ENCODE data around the gene SEL1L3.

SEL1L3 gene

GRCh38 chr4:25845841-25846653 is 16.7 kb downstream of the SEL1L3 start:
- no peak for DNase-seq

GRCh38 chr4:25844961-25845712 is 17.7 kb downstream of the SEL1L3 start:
- no peak for DNase-seq

- no peak for DNase-seq
Measured at GRCh38 chr4:25843340-25844097, 19.3 kb downstream of the SEL1L3 start.

- no peak for DNase-seq
Measured at GRCh38 chr4:25842229-25842845, 20.5 kb downstream of the SEL1L3 start.

DNA sequence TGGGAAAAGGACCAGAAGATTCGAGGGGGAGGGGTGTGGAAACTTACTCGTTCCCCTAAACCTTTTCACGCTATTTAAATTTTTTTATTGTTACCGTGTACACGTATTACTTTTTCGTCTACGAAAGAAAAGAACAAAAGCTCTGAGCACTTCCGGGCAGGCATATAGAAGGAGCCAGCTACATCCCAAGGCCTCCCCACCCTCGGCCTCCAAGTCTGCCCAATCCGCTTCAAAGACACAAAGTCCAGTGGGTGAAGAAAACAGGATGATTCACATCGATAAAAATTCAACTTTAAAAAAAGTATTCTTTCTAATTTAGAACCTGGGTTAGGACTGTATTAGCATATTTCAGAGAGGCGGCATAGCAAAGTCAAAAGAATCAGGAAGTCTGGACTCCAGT is 23.1 kb downstream of the SEL1L3 start:
- no peak for DNase-seq

- DNase-seq: no peak
Measured at GRCh38 chr4:25839233-25839632, 23.6 kb downstream of the SEL1L3 start.

- DNase-seq: no peak
Measured at GRCh38 chr4:25838526-25838925, 24.3 kb downstream of the SEL1L3 start.

GRCh38 chr4:25837107-25837506 is 25.7 kb downstream of the SEL1L3 start:
- no peak for DNase-seq

GRCh38 chr4:25835384-25835783 is 27.4 kb downstream of the SEL1L3 start:
- DNase-seq: no peak

DNA sequence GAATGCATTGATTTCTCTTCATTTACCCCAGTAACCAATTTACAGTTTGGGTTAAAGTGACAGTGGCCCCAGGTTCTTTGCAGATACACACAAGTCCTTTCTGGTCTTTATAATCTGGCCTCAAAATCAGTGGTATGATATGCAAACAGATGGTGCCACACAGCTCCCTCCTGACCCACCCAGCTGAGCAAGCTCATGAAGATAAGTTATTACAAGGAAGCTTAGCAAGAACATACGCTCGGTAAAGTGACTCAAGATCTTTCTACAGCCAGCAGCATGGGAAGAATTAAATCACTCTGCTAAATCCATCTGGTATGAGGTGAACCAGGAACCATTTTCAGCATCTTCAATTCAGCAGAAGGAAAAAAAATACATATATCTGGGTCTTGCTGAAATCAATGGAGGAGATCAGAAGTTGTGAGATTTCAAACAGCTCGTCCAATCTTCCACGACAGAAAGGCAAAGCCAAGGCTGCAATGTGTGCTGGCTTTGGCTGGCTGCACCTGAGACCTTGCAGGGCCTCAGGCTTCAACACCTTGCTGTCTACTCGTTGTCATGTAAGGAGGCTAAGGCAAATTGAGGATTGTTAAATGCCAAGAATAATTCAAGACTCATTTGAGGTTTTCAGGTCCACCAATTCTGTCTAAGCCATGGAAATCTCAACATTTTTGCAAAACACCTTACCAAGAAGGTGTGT is 28.2 kb downstream of the SEL1L3 start:
- no peak for DNase-seq

DNA sequence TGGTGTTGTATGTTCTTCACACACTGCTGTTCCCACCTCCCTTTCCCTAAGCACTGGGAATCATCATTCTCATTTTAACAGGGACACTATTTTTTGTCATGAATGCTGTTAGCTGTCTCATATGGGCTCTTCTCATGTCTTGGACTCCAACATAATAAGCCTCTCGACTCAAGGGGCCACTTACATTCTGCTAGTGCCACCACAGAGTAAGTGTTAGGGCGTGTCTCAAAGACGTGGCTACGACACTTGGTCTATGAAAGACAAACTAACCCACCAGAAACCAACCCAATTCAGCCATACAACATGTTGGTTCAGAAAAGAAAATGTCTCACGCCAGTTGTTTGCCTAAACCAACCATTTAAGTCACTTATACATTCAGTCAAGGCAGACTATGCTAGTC is 32.2 kb downstream of the SEL1L3 start:
- no peak for DNase-seq

DNA sequence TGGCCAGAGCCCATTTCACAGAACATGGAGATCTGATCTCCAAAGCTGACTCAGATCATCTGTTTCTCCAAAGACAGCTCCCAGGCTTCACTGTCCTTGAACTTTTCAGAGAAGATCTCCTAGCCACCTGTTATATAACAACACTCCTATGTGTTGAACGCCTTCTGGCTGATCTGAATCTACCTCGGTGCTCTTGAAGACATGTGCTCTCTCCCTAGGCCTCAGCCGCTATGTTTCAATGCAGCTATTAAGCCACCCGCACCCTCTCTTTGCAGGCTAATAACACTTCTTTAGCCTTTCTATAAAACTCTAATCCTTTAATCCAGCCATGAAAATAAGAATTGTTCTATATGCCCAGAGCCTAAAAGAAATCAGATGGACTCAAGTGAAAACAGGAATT is 34.9 kb downstream of the SEL1L3 start:
- no peak for DNase-seq

DNA sequence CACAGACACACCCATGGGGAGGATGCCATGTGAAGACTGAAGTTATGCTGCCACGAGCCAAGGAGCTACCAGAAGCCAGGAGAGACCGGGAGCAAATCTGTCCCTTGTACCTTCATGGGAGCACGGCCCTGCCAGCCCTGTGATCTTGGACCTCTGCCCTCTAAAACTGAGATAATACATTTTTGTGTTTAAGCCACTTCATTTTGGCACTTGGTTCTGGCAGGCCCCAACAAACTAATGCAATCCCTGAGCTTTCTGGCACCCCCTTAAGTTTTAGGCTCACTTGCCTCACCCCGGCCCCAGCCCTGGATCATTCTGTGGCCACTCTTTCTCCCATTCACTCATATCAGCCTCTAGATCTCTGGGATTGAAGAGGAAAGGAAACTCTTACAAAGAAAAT is 35.4 kb downstream of the SEL1L3 start:
- DNase-seq: no peak

GRCh38 chr4:25826074-25826752 is 36.6 kb downstream of the SEL1L3 start:
- DNase-seq: no peak

DNA sequence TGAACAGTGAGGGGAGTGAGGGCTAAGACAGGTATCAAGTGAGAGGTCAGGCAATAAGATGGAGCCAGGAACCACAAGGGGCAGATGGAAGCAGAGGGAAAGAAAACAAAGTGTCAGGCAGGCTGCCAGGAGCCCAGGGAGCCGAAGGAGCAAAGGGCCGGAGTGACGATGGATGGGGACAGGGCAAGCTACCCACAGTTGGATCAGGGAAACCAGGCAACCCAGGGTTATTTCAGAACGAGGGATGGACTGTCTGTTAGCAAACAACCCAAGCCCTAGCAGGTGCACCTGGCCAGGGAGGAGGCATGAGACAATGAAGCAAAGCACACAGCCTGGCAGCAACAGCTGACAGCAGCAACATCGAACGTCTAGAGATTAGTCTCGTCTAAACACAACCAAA is 39.2 kb downstream of the SEL1L3 start:
- no peak for DNase-seq

DNA sequence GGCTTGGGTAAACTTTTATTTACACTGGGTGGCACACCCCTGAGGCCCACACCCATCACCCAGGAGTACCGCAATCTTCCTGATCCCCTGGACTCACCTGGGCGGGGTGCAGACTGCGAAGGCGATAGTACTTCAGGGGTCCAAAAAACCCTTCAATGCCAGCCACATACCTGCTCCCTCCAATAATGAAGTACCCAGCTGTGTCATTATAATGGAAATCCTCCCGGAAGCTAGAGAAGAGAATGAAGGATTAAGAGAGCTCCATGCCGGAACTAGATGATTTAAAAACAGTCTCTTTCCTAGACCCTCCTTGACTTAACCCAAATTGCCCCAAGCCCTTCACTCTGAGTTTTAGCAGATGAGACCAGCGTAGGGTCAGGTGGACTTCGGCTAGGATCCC is 40.9 kb downstream of the SEL1L3 start:
- DNase-seq: no peak

- no peak for DNase-seq
Measured at GRCh38 chr4:25821267-25821666, 41.5 kb downstream of the SEL1L3 start.

- DNase-seq: no peak
Measured at GRCh38 chr4:25818876-25819275, 43.9 kb downstream of the SEL1L3 start.

DNA sequence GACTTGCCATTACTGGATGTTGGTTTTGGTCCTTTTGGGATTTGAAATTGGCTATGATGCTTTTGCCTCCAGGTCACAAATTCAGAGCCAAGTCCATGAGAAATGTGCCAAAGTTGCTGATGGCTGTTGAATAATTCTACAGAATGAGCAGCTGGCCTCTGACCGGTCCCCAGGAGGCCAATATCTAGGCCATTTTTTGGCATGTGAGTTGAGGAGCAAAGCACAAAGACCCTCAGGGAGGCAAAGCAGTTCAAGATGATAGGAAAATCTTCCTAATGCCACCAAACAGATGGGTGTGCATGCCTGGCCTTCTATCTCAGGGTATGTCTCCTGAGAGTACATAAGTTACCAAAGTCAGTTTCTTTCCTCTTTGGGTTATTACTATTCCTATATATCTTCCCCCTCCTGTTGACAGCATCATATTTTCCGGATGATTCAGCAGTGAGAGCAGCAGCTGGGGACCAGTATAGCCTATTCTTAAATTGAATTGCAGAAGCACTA is 44.4 kb downstream of the SEL1L3 start:
- no peak for DNase-seq

DNA sequence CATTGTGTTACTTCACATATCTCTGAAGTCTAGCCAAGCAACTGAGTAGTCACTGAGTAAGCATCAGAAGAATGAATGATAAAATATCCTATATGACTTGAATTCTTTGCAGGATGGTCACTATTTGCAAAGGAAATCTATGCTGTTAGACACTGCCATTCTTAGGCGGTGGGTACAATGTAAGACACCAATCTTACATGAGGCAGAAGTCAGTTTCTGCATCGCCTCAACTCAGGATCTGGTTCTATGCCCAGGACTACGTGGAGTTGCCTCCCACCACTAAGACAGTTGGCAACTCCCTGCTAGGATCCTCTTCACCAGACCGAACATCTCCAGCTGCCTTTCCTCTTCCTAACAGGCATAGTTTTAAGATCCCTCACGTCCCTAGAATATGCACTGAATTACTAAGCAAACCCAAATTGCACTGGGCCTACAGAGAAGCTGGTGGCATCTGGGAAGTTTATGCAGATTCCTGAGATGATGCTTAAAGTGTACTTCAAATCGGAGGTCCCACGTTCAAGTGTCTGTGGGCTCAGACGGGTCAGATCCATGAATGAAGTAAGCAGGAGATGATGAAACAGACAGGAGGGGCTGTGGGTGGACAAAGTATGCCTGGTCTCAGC is 45.6 kb downstream of the SEL1L3 start:
- DNase-seq: no peak

DNA sequence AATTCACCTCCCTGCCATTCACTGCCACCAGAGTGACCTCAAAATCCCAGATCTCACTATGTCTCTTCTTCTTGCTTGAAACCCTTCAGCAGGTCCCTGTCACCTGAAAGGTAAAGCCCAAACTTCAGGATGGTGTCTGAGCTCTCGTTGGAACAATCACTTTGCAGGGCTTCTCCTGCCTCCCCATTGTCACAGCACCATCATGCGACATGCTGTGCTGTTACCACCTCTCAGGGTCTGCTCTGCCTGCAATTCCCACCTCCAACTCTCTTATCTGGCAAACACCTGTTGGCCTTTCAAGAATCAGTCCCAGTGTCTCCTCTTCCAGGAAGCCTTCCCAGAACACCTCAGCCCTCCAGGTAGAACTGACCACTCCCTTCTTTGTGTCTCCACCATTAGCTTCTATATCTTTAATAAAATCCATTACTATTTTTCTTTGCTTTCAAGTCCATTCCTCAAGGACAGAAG is 46.2 kb downstream of the SEL1L3 start:
- no peak for DNase-seq

Data from activated CD4-positive, CD25-positive, alpha-beta regulatory T cell treated with anti-CD3 and anti-CD28 coated beads, Interleukin-2, amount 50 U/mL, for 72 hours (primary cell).